ENCODE results near the gene ZP1.

ZP1 gene

DNA sequence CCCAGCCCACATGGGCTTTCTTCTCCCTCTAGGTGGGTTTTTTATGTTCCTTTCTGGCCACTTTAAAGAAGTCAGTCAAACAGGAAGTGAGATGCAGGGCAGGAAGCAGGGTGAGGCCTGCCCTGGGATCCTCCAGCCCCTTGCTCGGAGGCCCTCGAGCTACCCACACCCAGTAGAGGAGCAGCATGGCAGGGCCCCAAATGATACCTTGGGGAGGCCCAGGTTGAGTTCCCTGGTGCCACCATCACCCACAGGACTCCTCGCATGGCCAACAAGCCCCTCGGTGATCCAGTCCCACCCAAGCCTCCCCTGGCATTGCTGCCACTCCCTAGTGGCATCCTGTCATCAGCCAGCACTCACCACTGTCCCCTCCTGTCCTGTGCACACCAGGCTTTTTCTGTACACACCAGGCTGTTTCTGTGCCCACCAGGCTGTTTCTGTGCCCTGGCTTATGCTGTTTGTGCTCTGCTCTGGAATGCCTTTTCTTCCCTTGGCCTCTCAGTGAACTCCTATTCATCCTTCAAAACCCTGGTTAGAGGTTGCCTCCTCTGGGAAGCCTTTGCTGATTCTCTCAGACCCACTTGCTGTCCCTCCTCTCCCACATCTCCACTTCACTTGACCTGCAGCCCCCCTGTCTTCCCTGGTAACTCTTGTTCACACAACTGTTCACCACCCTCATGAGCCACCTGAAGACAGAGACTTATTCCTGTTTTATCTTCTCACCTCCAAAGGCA is 8.4 kb upstream of the ZP1 start:
- no peak for TF ChIP-seq FOXP2 (optimal IDR thresholded peaks at IDR 0.05; ENCODE audit: borderline replicate concordance, extremely low read depth, extremely low read length, insufficient read depth)

DNA sequence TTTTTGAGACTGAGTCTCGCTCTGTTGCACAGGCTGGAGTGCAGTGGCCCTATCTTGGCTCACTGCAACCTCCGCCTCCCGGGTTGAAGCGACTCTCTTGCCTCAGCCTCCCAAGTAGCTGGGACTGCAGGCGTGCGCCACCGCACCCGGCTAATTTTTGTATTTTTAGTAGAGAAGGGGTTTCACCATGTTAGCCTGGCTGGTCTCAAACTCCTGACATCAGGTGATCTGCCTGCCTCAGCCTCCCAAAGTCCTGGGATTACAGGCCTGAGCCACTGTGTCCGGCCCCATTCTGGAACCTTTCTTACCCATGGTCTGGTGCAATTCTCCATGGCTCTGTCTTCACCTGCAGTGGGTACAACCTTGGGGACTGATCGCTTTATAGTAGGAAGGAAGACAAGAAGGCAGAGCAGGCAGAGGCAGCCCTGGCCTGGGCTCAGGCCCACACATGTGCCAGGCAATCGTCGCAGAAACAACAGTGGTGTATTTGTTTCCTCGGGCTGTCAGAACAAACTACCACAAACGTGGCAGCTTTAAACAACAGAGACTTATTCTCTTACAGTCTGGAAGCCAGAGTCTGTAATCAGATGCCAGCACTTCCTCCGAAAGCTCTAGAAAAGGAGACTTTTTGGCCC is 7.6 kb upstream of the ZP1 start:
- TF ChIP-seq FOXP2 (optimal IDR thresholded peaks at IDR 0.05; ENCODE audit: borderline replicate concordance, extremely low read depth, extremely low read length, insufficient read depth) (no peak), SIN3A (IDR thresholded peaks at IDR 0.05; ENCODE audit: borderline replicate concordance, insufficient read depth, low read length) (no peak), TAF1 (IDR thresholded peaks at IDR 0.05; ENCODE audit: borderline replicate concordance, insufficient read depth, low read length) (no peak), POLR2AphosphoS5 (IDR thresholded peaks at IDR 0.05; ENCODE audit: low read depth, low read length) (no peak)
- TF ChIP-seq, protein P1, sequence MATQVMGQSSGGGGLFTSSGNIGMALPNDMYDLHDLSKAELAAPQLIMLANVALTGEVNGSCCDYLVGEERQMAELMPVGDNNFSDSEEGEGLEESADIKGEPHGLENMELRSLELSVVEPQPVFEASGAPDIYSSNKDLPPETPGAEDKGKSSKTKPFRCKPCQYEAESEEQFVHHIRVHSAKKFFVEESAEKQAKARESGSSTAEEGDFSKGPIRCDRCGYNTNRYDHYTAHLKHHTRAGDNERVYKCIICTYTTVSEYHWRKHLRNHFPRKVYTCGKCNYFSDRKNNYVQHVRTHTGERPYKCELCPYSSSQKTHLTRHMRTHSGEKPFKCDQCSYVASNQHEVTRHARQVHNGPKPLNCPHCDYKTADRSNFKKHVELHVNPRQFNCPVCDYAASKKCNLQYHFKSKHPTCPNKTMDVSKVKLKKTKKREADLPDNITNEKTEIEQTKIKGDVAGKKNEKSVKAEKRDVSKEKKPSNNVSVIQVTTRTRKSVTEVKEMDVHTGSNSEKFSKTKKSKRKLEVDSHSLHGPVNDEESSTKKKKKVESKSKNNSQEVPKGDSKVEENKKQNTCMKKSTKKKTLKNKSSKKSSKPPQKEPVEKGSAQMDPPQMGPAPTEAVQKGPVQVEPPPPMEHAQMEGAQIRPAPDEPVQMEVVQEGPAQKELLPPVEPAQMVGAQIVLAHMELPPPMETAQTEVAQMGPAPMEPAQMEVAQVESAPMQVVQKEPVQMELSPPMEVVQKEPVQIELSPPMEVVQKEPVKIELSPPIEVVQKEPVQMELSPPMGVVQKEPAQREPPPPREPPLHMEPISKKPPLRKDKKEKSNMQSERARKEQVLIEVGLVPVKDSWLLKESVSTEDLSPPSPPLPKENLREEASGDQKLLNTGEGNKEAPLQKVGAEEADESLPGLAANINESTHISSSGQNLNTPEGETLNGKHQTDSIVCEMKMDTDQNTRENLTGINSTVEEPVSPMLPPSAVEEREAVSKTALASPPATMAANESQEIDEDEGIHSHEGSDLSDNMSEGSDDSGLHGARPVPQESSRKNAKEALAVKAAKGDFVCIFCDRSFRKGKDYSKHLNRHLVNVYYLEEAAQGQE (IDR thresholded peaks at IDR 0.05; ENCODE audit: insufficient read depth in 1 of 2, low read depth in 2 of 2, low read length in 2 of 2) = no peak

DNA sequence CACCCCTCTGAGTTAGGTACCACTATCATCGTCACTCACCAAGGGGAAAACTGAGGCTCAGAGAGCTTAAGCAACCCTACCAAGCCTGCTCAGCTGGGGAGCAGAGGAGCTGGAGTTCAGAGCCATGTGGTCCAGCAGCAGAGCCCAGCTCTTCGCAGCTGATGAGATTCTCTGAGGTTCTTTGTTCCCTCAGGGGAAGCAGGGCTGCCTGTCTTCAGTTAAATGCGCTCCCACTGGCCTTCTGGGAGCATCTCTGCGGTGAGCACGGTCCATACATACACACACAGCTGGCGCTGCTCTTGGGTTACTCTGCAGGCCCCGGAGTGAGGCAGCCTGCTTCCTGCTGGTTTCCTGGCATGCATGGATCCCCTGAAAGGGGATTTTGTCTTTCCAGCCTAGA is 6.4 kb upstream of the ZP1 start:
- TF ChIP-seq, protein P1 (IDR thresholded peaks at IDR 0.05; ENCODE audit: insufficient read depth in 1 of 2, low read depth in 2 of 2, low read length in 2 of 2) = no peak
- TF ChIP-seq FOXP2 (optimal IDR thresholded peaks at IDR 0.05; ENCODE audit: borderline replicate concordance, extremely low read depth, extremely low read length, insufficient read depth) (no peak), TAF1 (IDR thresholded peaks at IDR 0.05; ENCODE audit: borderline replicate concordance, insufficient read depth, low read length) (no peak), SIN3A (IDR thresholded peaks at IDR 0.05; ENCODE audit: borderline replicate concordance, insufficient read depth, low read length) (no peak), POLR2AphosphoS5 (IDR thresholded peaks at IDR 0.05; ENCODE audit: low read depth, low read length) (no peak)

DNA sequence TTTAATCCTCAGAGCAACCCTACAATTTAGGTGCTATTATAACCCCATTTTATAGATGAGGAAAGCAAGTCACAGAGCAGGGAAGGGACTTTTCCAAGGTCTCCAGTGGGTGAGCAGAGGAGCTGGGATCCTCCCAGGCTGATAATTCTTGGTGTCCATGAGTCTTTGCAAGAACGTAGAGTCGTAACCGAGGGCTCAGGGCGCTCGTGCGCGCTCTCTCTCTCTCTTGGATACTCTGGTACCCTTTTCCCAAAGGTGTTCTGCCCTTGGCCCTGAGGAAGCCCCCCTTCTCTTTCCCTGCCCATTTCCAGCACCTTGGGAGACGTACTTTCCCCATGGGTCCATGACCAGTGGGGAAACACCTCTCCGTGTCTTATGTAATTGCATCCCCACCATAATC is 5.2 kb upstream of the ZP1 start:
- TF ChIP-seq SIN3A (IDR thresholded peaks at IDR 0.05; ENCODE audit: borderline replicate concordance, insufficient read depth, low read length) (no peak), POLR2AphosphoS5 (IDR thresholded peaks at IDR 0.05; ENCODE audit: low read depth, low read length) (no peak), TAF1 (IDR thresholded peaks at IDR 0.05; ENCODE audit: borderline replicate concordance, insufficient read depth, low read length) (no peak), FOXP2 (optimal IDR thresholded peaks at IDR 0.05; ENCODE audit: borderline replicate concordance, extremely low read depth, extremely low read length, insufficient read depth) (no peak)
- TF ChIP-seq, protein P1 (IDR thresholded peaks at IDR 0.05; ENCODE audit: insufficient read depth in 1 of 2, low read depth in 2 of 2, low read length in 2 of 2) = no peak

DNA sequence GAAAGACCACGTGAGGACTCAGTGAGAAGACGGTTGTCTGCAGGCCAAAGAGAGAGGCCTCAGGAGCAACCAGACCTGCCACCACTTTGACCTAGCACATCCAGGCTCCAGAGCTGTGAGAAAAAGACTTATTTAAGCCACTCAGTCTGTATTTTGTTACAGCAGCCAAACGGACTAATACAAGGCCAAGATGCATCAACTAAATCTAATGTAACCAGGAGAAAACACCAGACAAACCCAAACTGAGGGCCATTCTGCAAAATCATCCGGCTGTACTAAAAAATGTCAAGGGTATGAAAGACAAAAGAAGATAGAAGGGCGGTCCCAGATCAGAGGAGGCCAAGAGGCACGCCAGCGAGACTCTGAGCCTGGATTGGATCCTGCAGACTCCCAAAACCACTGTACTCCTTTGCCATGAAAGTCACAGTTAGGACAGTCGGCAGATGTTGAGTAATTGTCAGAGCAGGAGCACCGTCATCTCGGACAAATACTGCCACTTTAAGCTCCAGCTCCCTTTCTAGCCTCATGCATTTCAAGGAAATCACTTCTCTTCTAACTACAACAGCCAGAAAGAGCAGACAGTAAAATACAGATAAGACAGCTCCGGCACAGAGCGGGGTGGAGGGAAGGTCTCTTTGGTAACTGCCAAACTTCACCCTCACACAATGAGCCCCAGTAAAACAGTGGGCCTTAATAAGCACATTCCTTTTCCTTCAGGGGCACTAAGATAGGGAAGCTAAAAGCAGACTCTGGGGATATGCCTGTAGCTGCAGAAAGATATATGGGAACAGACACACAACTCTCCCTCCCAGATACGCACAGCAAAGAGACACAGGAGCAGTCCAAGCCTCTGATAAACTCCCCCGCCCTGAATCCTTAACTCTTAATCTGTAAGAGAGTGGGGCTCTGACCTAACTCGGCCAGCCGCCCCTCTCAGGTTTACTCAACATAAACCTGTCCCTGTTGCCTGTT is 3.5 kb upstream of the ZP1 start:
- no peak for TF ChIP-seq FOXP2 (optimal IDR thresholded peaks at IDR 0.05; ENCODE audit: borderline replicate concordance, extremely low read depth, extremely low read length, insufficient read depth)
- no peak for TF ChIP-seq POLR2AphosphoS5 (IDR thresholded peaks at IDR 0.05; ENCODE audit: low read depth, low read length)
- no peak for TF ChIP-seq TAF1 (IDR thresholded peaks at IDR 0.05; ENCODE audit: borderline replicate concordance, insufficient read depth, low read length)
- TF ChIP-seq, protein P1 (IDR thresholded peaks at IDR 0.05; ENCODE audit: insufficient read depth in 1 of 2, low read depth in 2 of 2, low read length in 2 of 2) = no peak
- no peak for TF ChIP-seq SIN3A (IDR thresholded peaks at IDR 0.05; ENCODE audit: borderline replicate concordance, insufficient read depth, low read length)

Measured in PFSK-1 (cell line).